ENCODE results near the gene PNMA8B.

DNA sequence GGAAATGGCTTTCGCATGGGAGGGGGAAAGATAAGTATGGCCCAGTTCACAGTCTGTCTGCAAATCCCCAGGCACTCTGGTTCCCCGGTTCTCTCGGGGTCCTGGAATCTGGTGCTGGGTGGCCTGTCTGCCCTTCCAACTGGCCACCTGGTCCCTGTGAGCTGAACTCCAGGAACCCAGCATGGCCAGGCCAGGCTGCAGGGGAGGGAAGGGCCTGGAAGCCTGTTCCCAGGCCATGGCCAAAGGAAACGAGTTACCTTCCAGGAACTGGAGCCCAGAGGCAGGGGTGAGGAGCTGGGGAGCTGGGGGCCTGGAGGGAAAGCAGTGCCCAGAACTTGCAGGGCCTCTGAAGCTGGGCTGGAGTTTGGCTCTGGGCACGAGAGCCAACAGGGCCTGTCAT is 47.8 kb downstream of the PNMA8B start:
- TF ChIP-seq, protein P1, sequence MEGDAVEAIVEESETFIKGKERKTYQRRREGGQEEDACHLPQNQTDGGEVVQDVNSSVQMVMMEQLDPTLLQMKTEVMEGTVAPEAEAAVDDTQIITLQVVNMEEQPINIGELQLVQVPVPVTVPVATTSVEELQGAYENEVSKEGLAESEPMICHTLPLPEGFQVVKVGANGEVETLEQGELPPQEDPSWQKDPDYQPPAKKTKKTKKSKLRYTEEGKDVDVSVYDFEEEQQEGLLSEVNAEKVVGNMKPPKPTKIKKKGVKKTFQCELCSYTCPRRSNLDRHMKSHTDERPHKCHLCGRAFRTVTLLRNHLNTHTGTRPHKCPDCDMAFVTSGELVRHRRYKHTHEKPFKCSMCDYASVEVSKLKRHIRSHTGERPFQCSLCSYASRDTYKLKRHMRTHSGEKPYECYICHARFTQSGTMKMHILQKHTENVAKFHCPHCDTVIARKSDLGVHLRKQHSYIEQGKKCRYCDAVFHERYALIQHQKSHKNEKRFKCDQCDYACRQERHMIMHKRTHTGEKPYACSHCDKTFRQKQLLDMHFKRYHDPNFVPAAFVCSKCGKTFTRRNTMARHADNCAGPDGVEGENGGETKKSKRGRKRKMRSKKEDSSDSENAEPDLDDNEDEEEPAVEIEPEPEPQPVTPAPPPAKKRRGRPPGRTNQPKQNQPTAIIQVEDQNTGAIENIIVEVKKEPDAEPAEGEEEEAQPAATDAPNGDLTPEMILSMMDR (conservative IDR thresholded peaks at IDR 0.05): no peak
- no peak for TF ChIP-seq ZFX (IDR thresholded peaks at IDR 0.05)

Data from C4-2B (cell line).